GM12878 (cell line): ENCODE measurements around the gene SRSF5. TPM values are rescaled to one million over a fixed set of nuclear protein-coding genes. Genes with fewer than 3 reads are reported as not detected.

Experiments
- ATAC-seq: fragments of 200-7000 bp; cut with Tn5 transposase; 3 replicates; pipeline ENCODE4 v1.9.1; 2020; ENCODE audit warnings: mild to moderate bottlenecking, moderate library complexity
- BruUV-seq: library from RNA; stranded (reverse); fragments of 400-500 nt; replicated peaks from 2 replicates; lab custom pipeline; 2021; lab: Mats Ljungman, UMichigan
- CTCF ChIA-PET: fragments of 300-600 bp; sonication (Branson Sonifier 250); formaldehyde crosslinking; extraction: SDS; loops from one replicate; lab custom pipeline; 2021; ENCODE audit warnings: inconsistent platforms; lab: Yijun Ruan, JAX
- POLR2A ChIA-PET: fragments of 350-600 bp; formaldehyde crosslinking; extraction: SDS; loops from one replicate; lab custom pipeline; 2021; ENCODE audit warnings: inconsistent platforms; lab: Charles Lee
- RAD21 ChIA-PET: fragments of 300-600 bp; sonication (Branson Sonifier 250); formaldehyde crosslinking; loops from one replicate; lab custom pipeline; 2023; ENCODE audit warnings: antibody characterized with exemption; ENCODE audit not compliant: unreplicated experiment; lab: Charles Lee
- SMC1A ChIA-PET: fragments of 300-600 bp; sonication (Branson Sonifier 250); formaldehyde crosslinking; loops from one replicate; lab custom pipeline; 2023; ENCODE audit not compliant: unreplicated experiment, uncharacterized antibody; lab: Charles Lee
- DNase-seq: peaks from one replicate; pipeline ENCODE4 v3.0.0-alpha.2; 2011; ENCODE audit warnings: low read depth, low spot score
- FAIRE-seq: peaks from 3 replicates; lab custom pipeline; 2011; peaks lifted over from hg19 to GRCh38; lab: Jason Lieb, UNC
- H2AFZ ChIP-seq: 2 replicates; pipeline ENCODE4 v1.6.0; 2011; ENCODE audit warnings: low read depth, low read length, control low read depth; ENCODE audit not compliant: control insufficient read depth
- H3K27ac ChIP-seq: 2 replicates; pipeline ENCODE4 v1.5.1; 2011; ENCODE audit warnings: control low read depth; ENCODE audit not compliant: control insufficient read depth, insufficient read depth
- H3K27me3 ChIP-seq, 2 experiments: replicated peaks in 1 of 2; 2 replicates each; pipeline versions ENCODE4 v1.6.0 to v1.6.1; 2011; ENCODE audit warnings: low read length in 1 of 2; ENCODE audit not compliant: control insufficient read depth in 2 of 2, insufficient read depth in 2 of 2
- H3K36me3 ChIP-seq, 2 experiments: 2 replicates each; pipeline ENCODE4 v1.5.1; 2011; ENCODE audit warnings: low read length in 1 of 2; ENCODE audit not compliant: control insufficient read depth in 2 of 2, insufficient read depth in 2 of 2
- H3K4me1 ChIP-seq: 2 replicates; pipeline ENCODE4 v1.6.1; 2011; ENCODE audit warnings: mild to moderate bottlenecking, low read length, moderate library complexity, mixed read lengths; ENCODE audit not compliant: control insufficient read depth, insufficient read depth
- H3K4me2 ChIP-seq: 2 replicates; pipeline ENCODE4 v1.6.0; 2011; ENCODE audit warnings: control low read depth; ENCODE audit not compliant: control insufficient read depth, insufficient read depth
- H3K4me3 ChIP-seq: fragments of 200-600 bp; sonication (generic); 2 replicates; pipeline ENCODE4 v1.5.1; 2016
- H3K79me2 ChIP-seq: 2 replicates; pipeline ENCODE4 v1.6.0; 2011; ENCODE audit warnings: low read length; ENCODE audit not compliant: control insufficient read depth, insufficient read depth
- H3K9ac ChIP-seq: 2 replicates; pipeline ENCODE4 v1.8.0; 2011; ENCODE audit warnings: low read length, control low read depth, mixed read lengths; ENCODE audit not compliant: control insufficient read depth, insufficient read depth
- H3K9me3 ChIP-seq: replicated peaks from 3 replicates; pipeline ENCODE4 v1.5.1; 2011; ENCODE audit warnings: mild to moderate bottlenecking, low read length; ENCODE audit not compliant: control insufficient read depth, insufficient read depth
- H4K20me1 ChIP-seq: 2 replicates; pipeline ENCODE4 v1.6.0; 2011; ENCODE audit not compliant: control insufficient read depth, insufficient read depth
- BACH1 ChIP-seq: fragments of 450-650 bp; IDR thresholded peaks from 2 replicates; pipeline ENCODE4 v1.6.1; 2017; ENCODE audit warnings: mild to moderate bottlenecking, borderline replicate concordance
- NKRF ChIP-seq: fragments of 450-650 bp; conservative IDR thresholded peaks from 2 replicates; pipeline ENCODE4 v1.6.1; 2017; ENCODE audit warnings: mild to moderate bottlenecking, moderate library complexity
- PAX5 ChIP-seq: IDR thresholded peaks from 2 replicates; pipeline ENCODE4 v1.6.1; 2011; ENCODE audit warnings: low read depth, low read length, borderline replicate concordance
- PKNOX1 ChIP-seq: fragments of 450-650 bp; IDR thresholded peaks from 2 replicates; pipeline ENCODE4 v1.6.1; 2016; ENCODE audit warnings: mild to moderate bottlenecking
- ZBTB33 ChIP-seq: fragments of 450-650 bp; IDR thresholded peaks from 2 replicates; pipeline ENCODE4 v1.6.1; 2017; ENCODE audit warnings: mild to moderate bottlenecking
- ZNF687 ChIP-seq: fragments of 450-650 bp; IDR thresholded peaks from 2 replicates; pipeline ENCODE4 v1.6.1; 2017; ENCODE audit warnings: mild to moderate bottlenecking, moderate library complexity
- ZZZ3 ChIP-seq: IDR thresholded peaks from 2 replicates; pipeline ENCODE4 v1.6.1; 2011; ENCODE audit warnings: low read depth; ENCODE audit not compliant: control insufficient read depth, insufficient read length
- WGBS: methylation state at CpG from one replicate; pipeline ENCODE4 v1.1.6; 2016; ENCODE audit warnings: low lambda C conversion rate; ENCODE audit not compliant: insufficient replicate concordance, insufficient coverage; ENCODE audit errors: missing lambda C conversion rate; 5-methylcytosine and 5-hydroxymethylcytosine counted together
- in situ Hi-C: fragments of 300-500 bp; cut with MboI; formaldehyde crosslinking; loops from 9 replicates; pipeline ENCODE4 v1.14.3; 2018; ENCODE audit warnings: mixed read lengths
- intact Hi-C: fragments of 100-400 bp; cut with micrococcal nuclease; formaldehyde crosslinking; loops from one replicate; pipeline ENCODE4 v1.14.2; 2022; ENCODE audit not compliant: unreplicated experiment
- polyA plus RNA-seq, 11 experiments: library from polyadenylated mRNA; depleted of rRNA in 4 of 11; unstranded in 6 of 11; stranded (reverse) in 5 of 11; fragments of >200 nt; fragmentation: Nextera tagmentation in 4 of 11; fragmentation: Illumina TruSeq in 1 of 11; extraction: Ambion mirVana in 4 of 11; extraction: Trizol in 1 of 11; gene quantifications; 1 replicate in 1 of 11; 2 replicates in 10 of 11; pipeline versions ENCODE4 v1.2.1 to v1.2.3, GENCODE V29; 2011 to 2016; ENCODE audit warnings: inconsistent platforms in 2 of 11, missing spikeins in 2 of 11, low read depth in 1 of 11
- total RNA-seq, 4 experiments: library from RNA; depleted of rRNA in 3 of 4; stranded (reverse); fragments of >200 nt in 3 of 4; fragmentation: Illumina TruSeq in 1 of 4; extraction: Trizol in 1 of 4; gene quantifications; 2 replicates each; pipeline versions ENCODE4 v1.2.1 to v1.2.3, GENCODE V29; 2013 to 2021

SRSF5 gene
- total and polyA plus RNA-seq, 10 of the 15 experiments (the other 5 are each of a cell fraction or from before 2014, with no cell fraction given), result 136 to 453 (median 275) TPM

- TF ChIP-seq ZNF687 (no peak), NKRF (no peak), PAX5 (0 out of 2 replicates have a peak, but pooled peaks have one; percentile 53)
These were observed 542 bp downstream of the SRSF5 start (continued) for GRCh38 chr14:69767369-69767999.

GRCh38 chr14:69768873-69769272 lies 1.9 kb downstream of the SRSF5 start:
- ChIA-PET RAD21 (no interaction called here), POLR2A (no interaction called here), CTCF (no interaction called here), SMC1A (interaction anchor here (1.7 kb wide), 1 partner anchor 32 kb away, joined by 3 read pairs; no protein-coding TSS in a partner anchor)
- H4K20me1 ChIP-seq, result no peaks in the 10 kb centered on the region; the same call in 1 of the 2 replicates
- DNase-seq (no peak), FAIRE-seq (no peak), ATAC-seq (no peak)
- H3K4me2 ChIP-seq, result peak overlapping the region; percentile 93
- peaks cover 5% of the 10 kb centered on the region; the same call in 1 of the 2 replicates for H3K4me1 ChIP-seq
- H3K4me3 ChIP-seq, result peak overlapping the region; percentile 88
- 88% methylated on average over 8 of the region's 8 CpGs for WGBS
- H3K27me3 ChIP-seq, result no peaks in the 10 kb centered on the region; a peak in 1 of 4 replicates
- H3K27ac ChIP-seq, result no peak overlapping the region
- in situ Hi-C loops (no loop called here), intact Hi-C loops (no loop called here)
- H3K36me3 ChIP-seq, result peaks cover 25 to 27% of the 10 kb centered on the region in 2 experiments
- no peak overlapping the region; the same call in 1 of the 2 replicates for H3K9ac ChIP-seq
- peaks cover 38% of the 10 kb centered on the region for H3K79me2 ChIP-seq
- no peak overlapping the region for H2AFZ ChIP-seq
- peaks cover 4% of the 10 kb centered on the region; the same call in 2 of the 3 replicates for H3K9me3 ChIP-seq
- TSS peak; percentile 48 for BruUV-seq
- TF ChIP-seq ZNF687 (no peak), ZZZ3 (no peak), PKNOX1 (no peak), ZBTB33 (no peak), BACH1 (no peak)
